ENCODE measurements around the gene IQGAP1.

The IQGAP1 gene

DNA sequence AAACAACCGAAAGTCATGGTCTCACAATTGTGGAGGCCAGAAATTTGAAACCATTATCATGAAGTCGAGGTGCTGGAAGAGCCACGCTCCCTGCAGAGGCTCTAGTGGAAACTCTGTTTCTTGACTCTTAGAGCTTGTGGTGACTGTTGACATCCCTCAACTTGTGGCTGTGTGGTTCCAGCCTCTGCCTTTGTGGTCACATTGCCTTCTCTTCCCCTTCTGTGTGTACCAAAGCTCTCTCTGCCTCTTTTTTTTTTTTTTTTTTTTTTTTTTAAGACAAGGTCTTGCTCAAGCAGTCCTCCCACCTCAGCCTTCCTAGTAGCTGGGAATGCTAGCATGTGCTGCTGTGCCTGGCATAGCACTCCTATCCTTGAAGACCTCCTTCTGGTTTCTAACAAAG is 93.0 kb downstream of the IQGAP1 start:
- H3K4me1 ChIP-seq (ENCODE audit: control insufficient read depth, insufficient read depth, low read length): peaks cover 7% of the 10 kb centered on the region
- H3K36me3 ChIP-seq (ENCODE audit: control insufficient read depth, insufficient read depth, low read length): peaks cover 16% of the 10 kb centered on the region

DNA sequence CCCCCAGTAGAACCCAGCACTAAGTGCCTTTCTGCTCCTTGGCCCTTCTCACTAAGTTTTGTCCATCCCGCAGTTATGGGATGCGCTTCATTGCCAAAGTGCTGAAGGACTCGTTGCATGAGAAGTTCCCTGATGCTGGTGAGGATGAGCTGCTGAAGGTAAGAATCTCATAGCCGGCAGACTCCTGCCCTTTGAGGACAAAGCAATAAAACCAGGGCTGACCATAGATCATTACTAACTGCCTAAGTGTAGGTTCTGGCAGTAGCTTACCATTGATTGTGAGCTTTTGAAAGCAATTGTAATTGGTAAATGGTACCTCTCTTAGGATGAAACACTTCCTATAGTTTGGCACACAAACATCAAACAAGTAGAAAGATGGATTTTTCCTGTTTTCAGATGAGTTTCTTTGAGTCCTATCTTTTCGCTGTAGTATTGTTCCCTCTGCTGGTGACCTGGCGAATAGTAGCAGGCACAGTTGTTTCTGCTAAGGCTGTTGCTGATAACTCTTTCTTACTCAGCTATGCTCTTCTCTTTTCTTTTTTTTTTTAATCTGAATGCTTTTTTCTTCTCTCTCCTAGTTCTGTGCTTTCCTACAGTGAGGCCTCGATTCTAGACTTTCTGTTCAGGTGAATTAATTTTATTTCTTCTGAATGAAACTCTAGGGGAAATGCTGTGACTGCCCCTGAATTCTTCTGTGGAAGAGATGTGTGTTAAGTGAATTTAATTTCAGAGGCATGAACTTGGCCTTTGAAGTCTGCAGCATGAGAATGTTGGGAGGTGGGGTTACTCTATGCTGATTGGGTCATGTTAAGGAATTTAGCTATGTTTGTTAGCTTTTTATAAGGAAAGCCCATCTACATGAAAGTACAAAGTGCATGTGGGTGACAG is 94.3 kb downstream of the IQGAP1 start:
- Histone ChIP-seq H3K4me1 (ENCODE audit: control insufficient read depth, insufficient read depth, low read length) (peaks cover 7% of the 10 kb centered on the region), H3K36me3 (ENCODE audit: control insufficient read depth, insufficient read depth, low read length) (peaks cover 22% of the 10 kb centered on the region), H3K4me3 (ENCODE audit: low read length) (no peak overlapping the region), H3K27me3 (ENCODE audit: control insufficient read depth, insufficient read depth, low read length) (no peaks in the 10 kb centered on the region), H3K9ac (ENCODE audit: low read length) (no peak overlapping the region), H3K9me3 (ENCODE audit: control insufficient read depth, low read length) (no peaks in the 10 kb centered on the region)

More for the DNA sequence above, 93.0 kb downstream of the IQGAP1 start:
- H3K4me3 ChIP-seq (ENCODE audit: low read length): no peak overlapping the region
- no peaks in the 10 kb centered on the region for H3K27me3 ChIP-seq (ENCODE audit: control insufficient read depth, insufficient read depth, low read length)
- H3K9me3 ChIP-seq (ENCODE audit: control insufficient read depth, low read length): no peaks in the 10 kb centered on the region
- H3K9ac ChIP-seq (ENCODE audit: low read length): no peak overlapping the region

DNA sequence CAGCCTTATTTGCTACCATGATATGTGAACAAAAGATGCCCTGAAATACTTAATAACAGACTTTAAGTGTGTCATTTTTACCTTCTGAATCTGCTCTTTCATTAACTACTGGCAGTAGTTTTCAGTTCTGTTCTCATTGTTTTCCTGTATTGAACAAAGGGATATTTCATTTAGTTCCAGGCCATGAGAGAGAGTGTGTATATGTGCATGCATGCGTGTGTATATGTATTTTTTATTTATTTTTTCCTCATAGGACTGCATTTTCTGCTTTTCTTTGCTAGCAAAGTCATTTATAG is 94.9 kb downstream of the IQGAP1 start:
- Histone ChIP-seq H3K36me3 (ENCODE audit: control insufficient read depth, insufficient read depth, low read length) (peaks cover 22% of the 10 kb centered on the region), H3K9me3 (ENCODE audit: control insufficient read depth, low read length) (no peaks in the 10 kb centered on the region), H3K27me3 (ENCODE audit: control insufficient read depth, insufficient read depth, low read length) (no peaks in the 10 kb centered on the region), H3K4me3 (ENCODE audit: low read length) (no peak overlapping the region), H3K4me1 (ENCODE audit: control insufficient read depth, insufficient read depth, low read length) (peaks cover 7% of the 10 kb centered on the region), H3K9ac (ENCODE audit: low read length) (no peak overlapping the region)

DNA sequence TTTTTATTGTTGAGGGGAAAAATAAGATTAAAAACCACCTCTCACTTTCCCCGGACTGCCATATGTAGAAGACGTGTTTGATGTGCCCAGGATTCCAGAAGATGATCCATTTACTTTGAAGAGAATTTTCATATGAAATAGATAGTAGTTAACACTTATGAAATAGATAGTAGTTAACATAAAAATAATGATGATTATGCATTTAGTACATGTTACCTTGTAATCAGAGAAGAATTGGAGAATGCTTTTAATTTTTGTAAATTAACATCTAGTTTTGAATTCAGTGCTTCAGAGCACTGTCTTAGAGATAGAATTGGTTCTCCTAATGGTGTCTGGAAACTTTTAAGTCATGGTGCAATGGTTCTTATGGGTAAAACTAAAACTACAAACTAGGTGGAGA is 95.6 kb downstream of the IQGAP1 start:
- Histone ChIP-seq H3K9me3 (ENCODE audit: control insufficient read depth, low read length) (no peaks in the 10 kb centered on the region), H3K9ac (ENCODE audit: low read length) (no peak overlapping the region), H3K4me1 (ENCODE audit: control insufficient read depth, insufficient read depth, low read length) (peaks cover 7% of the 10 kb centered on the region), H3K4me3 (ENCODE audit: low read length) (no peak overlapping the region), H3K27me3 (ENCODE audit: control insufficient read depth, insufficient read depth, low read length) (no peaks in the 10 kb centered on the region), H3K36me3 (ENCODE audit: control insufficient read depth, insufficient read depth, low read length) (peaks cover 25% of the 10 kb centered on the region)

DNA sequence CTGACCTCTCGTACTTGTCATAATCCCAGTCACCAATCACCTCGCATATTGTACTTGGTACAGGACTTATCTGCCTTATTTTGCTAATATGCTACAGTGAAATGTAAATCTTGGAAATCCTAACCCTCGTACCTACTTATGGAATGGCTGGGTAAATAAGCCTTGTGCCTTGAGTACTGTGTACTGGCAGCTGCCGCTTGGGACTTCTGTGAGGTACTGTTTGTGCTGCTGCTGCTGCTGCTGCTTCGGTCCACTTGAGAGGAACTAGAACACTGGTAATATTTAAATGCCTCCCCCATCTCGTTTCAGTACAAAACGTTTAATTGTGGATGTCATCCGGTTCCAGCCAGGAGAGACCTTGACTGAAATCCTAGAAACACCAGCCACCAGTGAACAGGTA is 99.1 kb downstream of the IQGAP1 start:
- H3K9me3 ChIP-seq (ENCODE audit: control insufficient read depth, low read length): no peaks in the 10 kb centered on the region
- H3K4me1 ChIP-seq (ENCODE audit: control insufficient read depth, insufficient read depth, low read length): no peaks in the 10 kb centered on the region
- H3K4me3 ChIP-seq (ENCODE audit: low read length): no peak overlapping the region
- no peaks in the 10 kb centered on the region for H3K27me3 ChIP-seq (ENCODE audit: control insufficient read depth, insufficient read depth, low read length)
- peaks cover 33% of the 10 kb centered on the region for H3K36me3 ChIP-seq (ENCODE audit: control insufficient read depth, insufficient read depth, low read length)
- H3K9ac ChIP-seq (ENCODE audit: low read length): no peak overlapping the region

DNA sequence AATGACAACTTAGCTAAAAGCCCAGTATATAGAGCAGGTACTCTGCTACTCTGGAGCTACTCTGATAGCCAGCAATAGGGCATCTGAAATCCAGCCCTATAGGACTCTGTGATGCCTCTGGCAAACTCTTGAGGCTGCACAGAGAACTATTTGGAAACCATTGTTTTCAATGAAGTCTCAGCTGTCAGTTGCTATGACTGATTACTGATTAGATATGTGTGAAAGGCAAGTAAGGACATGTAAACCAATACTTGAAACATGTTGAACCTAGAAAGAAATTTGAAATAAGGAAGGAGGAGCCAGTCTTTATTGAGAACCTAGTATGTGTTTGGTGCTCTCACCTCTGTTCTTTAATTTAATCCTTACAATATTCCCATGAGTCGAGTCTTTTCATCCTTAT is 101.5 kb downstream of the IQGAP1 start:
- H3K4me1 ChIP-seq (ENCODE audit: control insufficient read depth, insufficient read depth, low read length): no peaks in the 10 kb centered on the region
- H3K27me3 ChIP-seq (ENCODE audit: control insufficient read depth, insufficient read depth, low read length): no peaks in the 10 kb centered on the region
- no peaks in the 10 kb centered on the region for H3K9me3 ChIP-seq (ENCODE audit: control insufficient read depth, low read length)
- no peak overlapping the region for H3K4me3 ChIP-seq (ENCODE audit: low read length)
- peaks cover 27% of the 10 kb centered on the region for H3K36me3 ChIP-seq (ENCODE audit: control insufficient read depth, insufficient read depth, low read length)
- H3K9ac ChIP-seq (ENCODE audit: low read length): no peak overlapping the region

DNA sequence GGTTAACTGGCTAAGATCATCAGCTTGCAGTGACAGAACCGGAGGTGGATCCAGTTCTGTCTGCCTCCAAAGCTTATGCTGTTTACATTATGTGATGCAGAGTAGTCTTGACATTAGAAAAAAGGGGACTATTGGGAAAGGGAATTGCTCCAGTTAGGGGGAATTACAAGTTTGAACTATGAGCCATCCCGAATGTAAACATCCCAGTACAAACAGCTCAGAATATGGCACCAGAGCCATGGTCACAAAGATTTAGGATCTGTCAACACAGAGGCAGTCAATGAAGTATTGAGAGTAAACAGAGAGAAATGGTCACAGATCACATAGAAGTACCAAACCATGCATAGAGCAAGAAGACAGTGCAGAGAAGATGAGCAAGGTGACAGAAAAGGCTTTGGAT is 101.9 kb downstream of the IQGAP1 start:
- H3K27me3 ChIP-seq (ENCODE audit: control insufficient read depth, insufficient read depth, low read length): no peaks in the 10 kb centered on the region
- peaks cover 27% of the 10 kb centered on the region for H3K36me3 ChIP-seq (ENCODE audit: control insufficient read depth, insufficient read depth, low read length)
- H3K4me1 ChIP-seq (ENCODE audit: control insufficient read depth, insufficient read depth, low read length): no peaks in the 10 kb centered on the region
- H3K9ac ChIP-seq (ENCODE audit: low read length): no peak overlapping the region
- H3K4me3 ChIP-seq (ENCODE audit: low read length): no peak overlapping the region
- H3K9me3 ChIP-seq (ENCODE audit: control insufficient read depth, low read length): no peaks in the 10 kb centered on the region

DNA sequence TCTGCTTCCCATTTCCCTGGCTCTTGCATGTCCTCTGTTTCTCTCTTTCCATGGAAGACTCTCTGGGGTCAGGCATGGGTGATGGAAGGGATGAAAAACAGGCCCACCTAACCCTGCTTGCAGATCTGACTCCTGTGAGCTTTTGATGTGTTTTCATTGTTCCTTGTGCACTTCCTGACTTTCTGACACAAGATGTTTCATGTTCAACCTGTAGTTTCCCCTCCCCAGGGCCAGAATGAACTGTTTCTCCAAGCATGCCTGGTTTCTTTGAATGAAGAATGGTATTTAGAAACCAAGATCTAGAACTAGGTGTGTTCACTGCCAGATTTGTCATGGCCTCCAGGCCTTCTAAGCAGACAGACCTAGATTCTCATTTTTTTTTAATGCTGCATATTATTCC is 105.6 kb downstream of the IQGAP1 start:
- H3K4me1 ChIP-seq (ENCODE audit: control insufficient read depth, insufficient read depth, low read length): no peaks in the 10 kb centered on the region
- H3K36me3 ChIP-seq (ENCODE audit: control insufficient read depth, insufficient read depth, low read length): peaks cover 20% of the 10 kb centered on the region
- H3K27me3 ChIP-seq (ENCODE audit: control insufficient read depth, insufficient read depth, low read length): no peaks in the 10 kb centered on the region
- H3K4me3 ChIP-seq (ENCODE audit: low read length): no peak overlapping the region
- no peak overlapping the region for H3K9ac ChIP-seq (ENCODE audit: low read length)
- H3K9me3 ChIP-seq (ENCODE audit: control insufficient read depth, low read length): no peaks in the 10 kb centered on the region

DNA sequence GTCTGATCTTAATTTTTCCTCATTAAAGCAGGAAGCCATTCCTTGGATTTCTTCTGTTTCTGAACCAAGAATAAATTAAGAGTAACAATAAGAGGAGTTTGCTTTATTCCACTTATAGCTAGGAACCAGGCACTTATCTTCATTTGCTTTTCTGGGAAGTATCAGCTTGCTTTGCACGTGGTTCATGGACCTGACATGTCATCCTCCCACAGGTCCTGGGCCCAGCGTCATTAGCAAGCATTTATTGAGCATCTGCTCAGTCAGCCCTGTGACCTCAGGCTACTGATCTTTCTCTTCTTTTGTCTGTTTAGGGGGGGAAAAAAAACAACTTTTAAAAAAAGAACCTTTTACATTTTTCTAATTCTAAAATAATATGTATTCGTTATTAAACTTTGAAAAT is 107.0 kb downstream of the IQGAP1 start:
- Histone ChIP-seq H3K4me3 (ENCODE audit: low read length) (no peak overlapping the region), H3K4me1 (ENCODE audit: control insufficient read depth, insufficient read depth, low read length) (no peaks in the 10 kb centered on the region), H3K36me3 (ENCODE audit: control insufficient read depth, insufficient read depth, low read length) (peaks cover 19% of the 10 kb centered on the region), H3K27me3 (ENCODE audit: control insufficient read depth, insufficient read depth, low read length) (no peaks in the 10 kb centered on the region), H3K9me3 (ENCODE audit: control insufficient read depth, low read length) (no peaks in the 10 kb centered on the region), H3K9ac (ENCODE audit: low read length) (no peak overlapping the region)

DNA sequence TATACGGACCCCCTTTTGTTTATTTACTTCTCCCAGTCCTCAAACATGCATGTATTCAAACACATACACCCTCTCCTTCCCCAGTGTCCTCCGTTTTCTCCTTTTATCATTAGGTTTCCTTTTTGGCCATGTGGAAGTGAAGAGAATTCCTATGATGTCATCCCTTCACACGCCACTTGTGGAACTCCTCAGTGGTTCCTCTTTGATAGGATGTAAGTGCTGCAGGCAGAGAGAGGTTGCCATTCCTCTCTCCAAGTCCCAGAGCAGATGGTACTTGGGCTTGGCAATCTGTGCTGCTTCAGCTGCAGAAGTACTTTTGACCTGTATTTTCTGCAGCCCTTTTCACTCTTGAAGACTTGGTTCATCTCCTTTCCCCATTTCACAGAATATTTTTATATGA is 108.7 kb downstream of the IQGAP1 start:
- Histone ChIP-seq H3K4me3 (ENCODE audit: low read length) (no peak overlapping the region), H3K9me3 (ENCODE audit: control insufficient read depth, low read length) (no peaks in the 10 kb centered on the region), H3K4me1 (ENCODE audit: control insufficient read depth, insufficient read depth, low read length) (no peaks in the 10 kb centered on the region), H3K9ac (ENCODE audit: low read length) (no peak overlapping the region), H3K36me3 (ENCODE audit: control insufficient read depth, insufficient read depth, low read length) (peaks cover 16% of the 10 kb centered on the region), H3K27me3 (ENCODE audit: control insufficient read depth, insufficient read depth, low read length) (no peaks in the 10 kb centered on the region)

DNA sequence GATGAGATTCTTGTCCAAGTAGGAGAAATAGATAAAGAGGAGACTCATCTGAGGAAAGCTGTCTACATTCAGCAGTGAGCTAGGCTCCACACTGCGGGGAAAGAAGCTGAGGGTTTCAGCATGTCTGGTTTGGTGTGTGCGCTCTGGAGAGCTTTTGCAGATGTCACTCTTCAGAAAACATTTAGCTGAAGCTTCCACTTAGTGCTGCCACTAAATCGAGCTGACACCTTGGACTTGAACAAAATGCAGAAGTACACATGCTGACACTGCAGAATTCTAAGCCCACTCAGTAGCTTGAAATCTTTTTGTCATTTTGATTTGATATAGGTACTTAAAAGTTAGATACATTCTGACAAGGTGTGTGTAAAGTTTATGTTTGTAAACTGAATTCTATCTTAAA is 109.3 kb downstream of the IQGAP1 start:
- Histone ChIP-seq H3K4me3 (ENCODE audit: low read length) (no peak overlapping the region), H3K9ac (ENCODE audit: low read length) (no peak overlapping the region), H3K9me3 (ENCODE audit: control insufficient read depth, low read length) (no peaks in the 10 kb centered on the region), H3K36me3 (ENCODE audit: control insufficient read depth, insufficient read depth, low read length) (peaks cover 12% of the 10 kb centered on the region), H3K27me3 (ENCODE audit: control insufficient read depth, insufficient read depth, low read length) (no peaks in the 10 kb centered on the region), H3K4me1 (ENCODE audit: control insufficient read depth, insufficient read depth, low read length) (no peaks in the 10 kb centered on the region)

DNA sequence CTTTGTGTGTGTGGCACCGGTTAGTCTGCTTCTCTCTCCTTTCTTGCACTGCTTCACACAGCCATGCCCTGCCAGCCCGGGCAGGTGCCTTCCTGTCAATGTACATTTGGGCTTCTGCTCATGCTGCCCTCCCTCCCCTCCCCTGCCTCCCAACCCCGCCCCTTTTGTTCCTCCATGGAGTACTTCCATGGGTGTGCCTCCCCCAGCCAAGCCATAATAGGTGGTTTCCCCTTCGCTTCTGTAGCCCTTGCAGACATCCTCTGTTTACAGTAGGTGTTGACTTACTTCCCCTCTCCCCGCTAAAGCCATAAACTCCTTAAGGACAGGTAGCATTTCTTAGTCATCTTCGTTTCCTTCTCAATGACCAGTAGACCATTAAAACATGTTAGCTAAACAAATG is 109.9 kb downstream of the IQGAP1 start:
- H3K4me1 ChIP-seq (ENCODE audit: control insufficient read depth, insufficient read depth, low read length): no peaks in the 10 kb centered on the region
- H3K9ac ChIP-seq (ENCODE audit: low read length): no peak overlapping the region
- no peak overlapping the region for H3K4me3 ChIP-seq (ENCODE audit: low read length)
- no peaks in the 10 kb centered on the region for H3K9me3 ChIP-seq (ENCODE audit: control insufficient read depth, low read length)
- peaks cover 12% of the 10 kb centered on the region for H3K36me3 ChIP-seq (ENCODE audit: control insufficient read depth, insufficient read depth, low read length)
- no peaks in the 10 kb centered on the region for H3K27me3 ChIP-seq (ENCODE audit: control insufficient read depth, insufficient read depth, low read length)

DNA sequence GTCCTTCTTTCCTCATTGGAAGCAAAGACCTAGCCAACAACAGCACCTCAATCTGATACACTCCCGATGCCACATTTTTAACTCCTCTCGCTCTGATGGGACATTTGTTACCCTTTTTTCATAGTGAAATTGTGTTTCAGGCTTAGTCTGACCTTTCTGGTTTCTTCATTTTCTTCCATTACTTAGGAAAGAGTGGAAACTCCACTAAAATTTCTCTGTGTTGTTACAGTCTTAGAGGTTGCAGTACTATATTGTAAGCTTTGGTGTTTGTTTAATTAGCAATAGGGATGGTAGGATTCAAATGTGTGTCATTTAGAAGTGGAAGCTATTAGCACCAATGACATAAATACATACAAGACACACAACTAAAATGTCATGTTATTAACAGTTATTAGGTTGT is 112.1 kb downstream of the IQGAP1 start:
- Histone ChIP-seq H3K27me3 (ENCODE audit: control insufficient read depth, insufficient read depth, low read length) (no peaks in the 10 kb centered on the region), H3K4me1 (ENCODE audit: control insufficient read depth, insufficient read depth, low read length) (no peaks in the 10 kb centered on the region), H3K4me3 (ENCODE audit: low read length) (no peak overlapping the region), H3K9ac (ENCODE audit: low read length) (no peak overlapping the region), H3K36me3 (ENCODE audit: control insufficient read depth, insufficient read depth, low read length) (peaks cover 12% of the 10 kb centered on the region), H3K9me3 (ENCODE audit: control insufficient read depth, low read length) (no peaks in the 10 kb centered on the region)
